GM18519 (cell line): Measurements from ENCODE around the gene XRN1.
"Not testable (repeated sequence)": the region's sequence is repeated elsewhere in the genome, so short reads cannot be mapped to it uniquely, and the experiment has no call there.

ENCODE experiments used
- ATAC-seq: cut with Tn5 transposase; IDR thresholded peaks from one replicate; pipeline ENCODE4 v1.9.1; 2021; ENCODE audit warnings: mild to moderate bottlenecking, moderate library complexity; ENCODE audit not compliant: unreplicated experiment, low FRiP score

The XRN1 gene, protein sequence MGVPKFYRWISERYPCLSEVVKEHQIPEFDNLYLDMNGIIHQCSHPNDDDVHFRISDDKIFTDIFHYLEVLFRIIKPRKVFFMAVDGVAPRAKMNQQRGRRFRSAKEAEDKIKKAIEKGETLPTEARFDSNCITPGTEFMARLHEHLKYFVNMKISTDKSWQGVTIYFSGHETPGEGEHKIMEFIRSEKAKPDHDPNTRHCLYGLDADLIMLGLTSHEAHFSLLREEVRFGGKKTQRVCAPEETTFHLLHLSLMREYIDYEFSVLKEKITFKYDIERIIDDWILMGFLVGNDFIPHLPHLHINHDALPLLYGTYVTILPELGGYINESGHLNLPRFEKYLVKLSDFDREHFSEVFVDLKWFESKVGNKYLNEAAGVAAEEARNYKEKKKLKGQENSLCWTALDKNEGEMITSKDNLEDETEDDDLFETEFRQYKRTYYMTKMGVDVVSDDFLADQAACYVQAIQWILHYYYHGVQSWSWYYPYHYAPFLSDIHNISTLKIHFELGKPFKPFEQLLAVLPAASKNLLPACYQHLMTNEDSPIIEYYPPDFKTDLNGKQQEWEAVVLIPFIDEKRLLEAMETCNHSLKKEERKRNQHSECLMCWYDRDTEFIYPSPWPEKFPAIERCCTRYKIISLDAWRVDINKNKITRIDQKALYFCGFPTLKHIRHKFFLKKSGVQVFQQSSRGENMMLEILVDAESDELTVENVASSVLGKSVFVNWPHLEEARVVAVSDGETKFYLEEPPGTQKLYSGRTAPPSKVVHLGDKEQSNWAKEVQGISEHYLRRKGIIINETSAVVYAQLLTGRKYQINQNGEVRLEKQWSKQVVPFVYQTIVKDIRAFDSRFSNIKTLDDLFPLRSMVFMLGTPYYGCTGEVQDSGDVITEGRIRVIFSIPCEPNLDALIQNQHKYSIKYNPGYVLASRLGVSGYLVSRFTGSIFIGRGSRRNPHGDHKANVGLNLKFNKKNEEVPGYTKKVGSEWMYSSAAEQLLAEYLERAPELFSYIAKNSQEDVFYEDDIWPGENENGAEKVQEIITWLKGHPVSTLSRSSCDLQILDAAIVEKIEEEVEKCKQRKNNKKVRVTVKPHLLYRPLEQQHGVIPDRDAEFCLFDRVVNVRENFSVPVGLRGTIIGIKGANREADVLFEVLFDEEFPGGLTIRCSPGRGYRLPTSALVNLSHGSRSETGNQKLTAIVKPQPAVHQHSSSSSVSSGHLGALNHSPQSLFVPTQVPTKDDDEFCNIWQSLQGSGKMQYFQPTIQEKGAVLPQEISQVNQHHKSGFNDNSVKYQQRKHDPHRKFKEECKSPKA (N-terminal part only)

GRCh38 chr3:142447852-142448823, at the start of gene XRN1:
Gene XRN1 (minus strand): TSS chr3:142448037. CDS start chr3:142447944, 93 bp downstream.
- peak; percentile 77 for ATAC-seq

DNA sequence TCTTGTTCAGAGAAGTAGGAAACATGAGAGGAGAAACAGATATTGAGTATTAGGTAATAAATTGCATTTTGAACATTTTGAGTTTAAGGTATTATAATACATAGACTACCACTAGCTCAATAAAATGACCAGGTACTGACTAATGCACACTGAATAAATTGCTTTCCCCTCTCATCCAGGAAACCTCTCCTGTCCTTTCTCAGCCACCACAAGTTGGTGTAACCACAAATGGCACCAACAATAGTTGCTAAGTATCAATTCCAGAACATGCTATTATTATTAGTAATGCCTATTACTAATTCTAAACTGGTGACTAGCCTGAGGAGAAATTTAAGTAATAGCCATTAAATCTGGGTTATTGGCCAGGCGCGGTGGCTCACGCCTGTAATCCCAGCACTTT, 47.3 kb upstream of the XRN1 start:
- ATAC-seq: no peak

GRCh38 chr3:142492184-142492583, 44.3 kb upstream of the XRN1 start:
- ATAC-seq: no peak

GRCh38 chr3:142489572-142490323, 41.9 kb upstream of the XRN1 start:
- ATAC-seq: no peak

DNA sequence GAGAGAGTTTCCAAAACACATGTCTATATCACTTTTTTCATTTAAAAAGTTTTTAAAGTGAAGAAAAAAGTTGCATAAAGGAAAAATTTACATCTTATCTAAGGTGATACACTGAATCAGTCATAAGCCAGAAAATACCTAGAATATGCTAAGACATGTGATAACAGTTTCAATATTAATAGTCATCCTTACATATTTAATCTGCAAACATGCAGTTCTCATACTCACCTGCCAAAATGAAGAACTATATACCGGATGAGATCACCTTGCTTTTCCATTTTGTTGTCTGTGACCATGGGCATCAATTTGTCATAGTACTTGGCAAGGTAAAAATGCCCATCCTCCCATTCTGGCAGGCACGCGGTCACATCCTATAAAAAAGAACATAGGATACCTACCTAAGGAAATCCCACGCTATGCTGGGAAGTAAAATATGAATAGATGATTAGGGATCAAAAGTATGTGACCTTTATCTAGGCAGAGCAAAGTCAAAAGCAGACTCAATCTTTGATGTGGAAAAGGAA, 37.1 kb upstream of the XRN1 start:
- no peak for ATAC-seq

DNA sequence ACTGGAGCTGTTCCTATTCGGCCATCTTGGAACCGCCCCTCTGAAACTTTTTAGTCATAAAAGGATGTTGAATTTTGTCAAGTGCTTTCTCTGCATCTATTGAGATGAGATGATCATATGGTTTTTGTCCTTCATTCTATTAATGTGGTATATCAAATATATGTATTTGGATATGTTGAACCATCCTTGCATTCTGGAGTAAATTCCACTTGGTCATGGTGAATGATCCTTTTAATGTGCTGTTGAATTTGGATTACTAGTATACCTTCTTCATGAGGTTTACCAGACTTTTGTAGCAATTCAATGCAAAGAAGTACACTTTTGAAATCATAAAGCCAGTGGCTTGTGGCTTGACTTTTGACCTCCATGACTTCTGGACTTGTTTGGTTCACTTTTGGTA, 33.4 kb upstream of the XRN1 start:
- ATAC-seq: no peak

- ATAC-seq: no peak
Observed at GRCh38 chr3:142470826-142471225, 23.0 kb upstream of the XRN1 start.

DNA sequence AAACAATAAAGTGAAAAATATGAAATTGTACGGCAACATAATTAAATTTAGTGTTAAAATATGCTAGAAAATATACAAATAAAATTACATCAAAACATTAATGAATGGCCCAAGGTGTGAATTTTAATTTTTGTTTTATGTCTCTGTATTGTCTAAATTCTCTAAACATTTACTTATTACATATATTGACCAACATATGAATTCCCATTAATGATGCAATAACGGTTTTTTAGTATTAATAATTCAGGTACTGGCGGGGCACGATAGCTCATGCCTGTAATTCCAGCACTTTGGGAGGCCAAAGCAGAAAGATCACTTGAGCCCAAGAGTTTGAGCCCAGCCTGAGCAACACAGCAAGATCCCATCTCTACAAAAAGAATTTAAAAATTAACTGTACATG, 20.6 kb upstream of the XRN1 start:
- ATAC-seq: no peak

DNA sequence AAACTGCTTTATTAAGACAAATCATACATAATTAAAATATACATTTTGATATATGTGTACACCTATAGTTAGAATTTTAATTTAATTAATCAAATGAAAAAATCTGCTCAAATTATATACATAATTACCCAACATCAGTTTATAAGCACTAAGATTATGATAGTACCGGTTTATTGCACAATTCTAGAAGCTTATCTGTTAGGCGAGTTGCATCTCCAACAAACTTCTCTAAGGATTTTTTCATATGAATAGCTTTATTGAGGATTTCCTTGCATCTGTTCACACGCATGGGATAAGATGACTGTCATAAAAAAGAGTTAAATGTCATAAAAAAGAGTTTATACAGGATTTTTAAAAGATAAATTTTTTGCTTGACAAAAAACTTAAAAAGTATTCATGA, 19.9 kb upstream of the XRN1 start:
- ATAC-seq: no peak

GRCh38 chr3:142460689-142461088, 12.9 kb upstream of the XRN1 start:
- ATAC-seq: no peak

DNA sequence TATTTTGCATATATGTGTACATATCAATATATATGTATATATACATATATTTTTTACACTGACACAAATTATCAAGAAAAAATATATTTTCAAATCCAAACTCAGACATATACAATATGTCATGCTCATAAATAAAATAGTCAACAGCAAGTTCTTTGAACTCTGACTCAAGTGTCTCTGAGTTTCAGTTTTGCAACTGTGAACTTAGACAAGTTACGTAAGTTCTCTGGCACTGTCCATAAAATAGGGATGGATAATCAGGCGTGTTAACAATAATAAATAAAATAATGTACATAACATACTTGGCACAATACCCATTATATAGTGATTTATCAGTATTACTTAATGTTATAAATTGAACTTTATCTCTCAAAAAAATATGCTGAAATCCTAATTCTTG, 12.1 kb upstream of the XRN1 start:
- no peak for ATAC-seq

GRCh38 chr3:142459096-142459495, 11.3 kb upstream of the XRN1 start:
- no peak for ATAC-seq

GRCh38 chr3:142450881-142451280, 3.0 kb upstream of the XRN1 start:
- ATAC-seq: no peak

- no peak for ATAC-seq
Observed at GRCh38 chr3:142450189-142450588, 2.4 kb upstream of the XRN1 start.

DNA sequence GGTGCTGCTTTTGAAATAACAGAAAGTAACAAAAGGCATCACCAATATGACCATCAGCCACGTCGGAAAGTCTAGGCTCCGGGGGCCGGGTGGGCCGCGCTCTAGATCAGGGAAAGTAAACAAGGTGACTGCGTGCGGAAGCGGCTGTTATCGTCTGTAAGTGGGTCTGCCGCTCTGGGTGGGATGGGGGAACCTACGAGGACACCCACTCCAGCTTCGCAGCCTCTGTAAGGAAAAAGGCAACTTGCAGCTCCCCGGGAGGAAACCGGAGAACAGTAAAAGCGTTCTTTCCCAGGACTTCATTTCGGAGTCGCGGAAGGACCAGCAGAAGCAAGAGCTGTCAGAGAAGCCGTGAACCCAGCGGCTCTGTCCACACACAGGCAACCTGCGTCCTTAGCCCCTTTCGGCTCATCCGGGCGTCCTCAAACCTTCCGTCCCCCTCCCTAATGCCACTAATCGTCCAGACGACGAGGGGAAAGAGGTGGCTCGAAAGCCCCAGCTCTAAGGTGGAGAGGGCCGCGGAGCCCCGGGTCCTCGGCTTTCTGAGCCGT, 461 bp downstream of the XRN1 start:
- ATAC-seq: no peak

GRCh38 chr3:142445816-142446254, 2.0 kb downstream of the XRN1 start:
- peak; percentile 41 for ATAC-seq

DNA sequence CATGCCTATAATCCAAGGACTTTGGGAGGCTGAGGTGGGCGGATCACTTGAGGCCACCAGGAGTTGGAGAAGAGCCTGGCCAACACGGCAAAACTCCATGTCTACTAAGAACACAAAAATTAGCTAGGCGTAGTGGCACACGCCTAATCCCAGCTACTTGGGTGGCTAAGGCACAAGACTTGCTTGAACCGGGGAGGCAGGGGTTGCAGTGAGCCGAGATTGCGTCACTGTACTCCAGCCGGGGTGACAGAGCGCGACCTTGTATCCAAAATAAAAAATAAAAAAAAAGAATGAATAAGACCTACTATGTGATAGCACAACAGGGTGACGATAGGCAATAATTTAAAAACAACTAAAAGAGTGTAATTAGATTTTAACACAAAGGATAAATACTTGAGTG, 3.5 kb downstream of the XRN1 start:
- no peak for ATAC-seq

DNA sequence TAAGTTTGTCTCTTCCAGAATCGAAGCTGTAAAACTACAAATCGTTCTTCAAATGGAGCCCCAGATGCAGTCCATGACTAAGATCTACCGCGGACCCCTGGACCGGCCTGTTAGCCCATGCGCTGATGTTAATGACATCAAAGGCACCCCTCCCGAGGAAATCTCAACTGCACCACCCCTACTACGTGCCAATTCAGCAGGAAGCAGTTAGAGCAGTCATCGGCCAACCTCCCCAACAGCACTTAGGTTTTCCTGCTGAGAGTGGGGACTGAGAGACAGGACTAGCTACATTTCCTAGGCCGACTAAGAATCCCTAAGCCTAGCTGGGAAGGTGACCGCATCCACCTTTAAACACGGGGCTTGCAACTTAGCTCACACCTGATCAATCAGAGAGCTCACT, 4.8 kb downstream of the XRN1 start:
- ATAC-seq: not testable (repeated sequence)
